NCI-H2196 treated with DMSO at 0.1 percent for 48 hours (cell line): ENCODE results near the gene TAS2R40.
A peak's percentile ranks its signal among the peaks of the same experiment; 100 is the strongest.
"Not testable (repeated sequence)": the region's sequence is repeated elsewhere in the genome, so short reads cannot be mapped to it uniquely, and the experiment has no call there.

Experiments used
- DNase-seq: peaks from one replicate; lab custom pipeline; 2025; ENCODE audit not compliant: unreplicated experiment; lab: John Stamatoyannopoulos, UW

Gene TAS2R40

DNA sequence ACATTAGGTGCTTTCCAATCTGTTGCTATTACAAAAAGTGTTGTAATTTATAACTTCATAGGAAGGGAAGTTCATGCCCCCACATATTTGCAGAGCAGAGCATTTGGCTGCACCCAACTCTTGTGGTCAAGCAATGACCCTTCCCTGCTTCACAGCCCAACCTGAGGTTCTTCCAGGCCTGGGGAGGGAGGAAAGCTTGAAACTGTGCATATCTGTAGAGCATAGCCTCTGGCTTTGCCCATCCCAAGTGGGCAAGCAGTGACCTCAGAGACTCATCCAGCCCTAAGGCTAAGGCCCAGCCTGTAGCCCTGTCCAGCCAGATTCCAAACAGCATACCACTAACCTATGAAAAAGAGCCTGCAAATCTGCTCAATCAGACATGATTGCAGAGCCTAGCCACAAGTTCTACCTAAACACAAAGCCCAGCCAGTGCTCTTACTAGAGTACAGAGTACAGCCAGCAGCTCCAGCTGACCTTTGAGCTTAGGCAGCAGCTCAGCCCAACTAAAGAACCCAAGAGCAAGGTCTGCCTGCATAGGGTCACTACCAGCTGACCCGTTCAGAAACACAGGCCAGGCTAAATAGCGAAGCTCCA is 27.0 kb downstream of the TAS2R40 start:
- no peak for DNase-seq

DNA sequence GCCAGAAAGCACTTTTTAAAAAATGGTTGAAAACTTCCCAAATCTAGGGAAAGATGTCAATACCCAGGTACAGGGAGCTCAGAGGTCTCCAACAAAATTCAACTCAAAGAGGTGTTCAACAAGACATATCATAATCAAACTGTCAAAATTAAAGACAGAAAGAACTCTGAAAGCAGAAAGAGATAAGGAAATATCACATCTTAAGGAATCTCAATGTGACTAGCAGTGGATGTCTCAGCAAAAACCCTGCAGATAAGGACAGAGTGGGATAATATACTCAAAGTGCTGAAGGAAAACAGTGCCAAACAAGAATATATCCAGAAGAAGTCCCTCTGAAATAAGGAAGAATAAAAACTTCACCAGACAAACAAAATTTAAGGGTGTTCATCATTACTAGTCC is 28.4 kb downstream of the TAS2R40 start:
- no peak for DNase-seq

GRCh38 chr7:143250822-143251221 is 29.0 kb downstream of the TAS2R40 start:
- no peak for DNase-seq

- no peak for DNase-seq
Measured at GRCh38 chr7:143252006-143252405, 30.2 kb downstream of the TAS2R40 start.

- no peak for DNase-seq
Measured at GRCh38 chr7:143255564-143255963, 33.7 kb downstream of the TAS2R40 start.

DNA sequence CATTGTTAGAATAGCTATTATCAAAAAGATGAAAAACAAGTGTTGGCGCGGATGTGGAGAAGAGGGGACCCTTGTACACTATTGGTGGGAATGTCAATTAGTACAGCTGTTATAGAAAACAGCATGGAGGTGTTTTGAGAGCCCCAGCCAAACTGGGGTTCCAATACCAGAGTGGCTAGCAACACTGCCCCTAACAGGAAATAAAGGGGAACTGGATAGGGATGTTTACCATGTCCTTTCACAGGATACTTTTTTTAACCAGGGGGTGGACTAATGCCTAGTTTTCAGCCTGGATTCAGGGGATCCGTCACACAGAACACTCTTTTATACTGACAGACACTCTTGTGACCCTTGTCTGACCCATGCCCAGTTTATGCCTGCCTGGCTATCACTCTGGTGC is 34.5 kb downstream of the TAS2R40 start:
- no peak for DNase-seq

- DNase-seq = no peak
Measured at GRCh38 chr7:143256932-143257331, 35.1 kb downstream of the TAS2R40 start.

DNA sequence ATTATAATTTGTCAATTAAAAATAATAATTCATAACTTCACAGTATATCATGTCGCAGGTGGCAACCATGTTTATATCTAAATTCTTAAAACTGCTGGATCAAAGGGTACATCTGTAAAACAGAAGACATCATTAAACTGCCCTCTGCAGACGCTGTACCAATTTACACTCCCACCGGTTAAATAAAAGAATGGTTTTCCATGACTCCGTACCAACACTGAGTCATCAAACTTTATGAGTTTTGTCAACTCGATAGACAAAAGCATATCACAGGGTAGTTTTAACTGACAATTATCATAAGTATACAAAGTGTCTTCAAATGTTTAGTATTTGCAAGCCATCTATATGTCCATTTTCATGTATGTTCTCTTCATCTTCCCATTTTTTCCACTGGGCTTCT is 35.7 kb downstream of the TAS2R40 start:
- no peak for DNase-seq

- DNase-seq = no peak
Measured at GRCh38 chr7:143258831-143259230, 37.0 kb downstream of the TAS2R40 start.

DNA sequence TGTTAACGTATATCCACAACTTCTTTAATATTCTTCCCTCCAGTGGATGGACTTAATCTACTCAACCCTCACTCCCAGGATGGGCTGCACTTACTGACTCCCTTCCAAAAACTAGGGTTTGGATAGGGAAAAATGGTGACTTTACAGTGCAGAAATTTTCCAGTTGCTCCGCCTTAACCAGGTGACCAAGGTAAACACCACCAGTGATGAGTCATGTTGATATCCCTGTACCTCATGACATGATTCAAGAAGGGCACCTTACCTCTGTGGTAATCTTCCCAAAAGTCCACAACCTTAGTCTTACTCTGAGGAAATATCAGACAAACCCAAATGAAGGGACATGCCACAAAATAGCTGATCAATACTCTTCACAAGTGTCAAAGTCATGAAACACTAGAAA is 37.9 kb downstream of the TAS2R40 start:
- no peak for DNase-seq

DNA sequence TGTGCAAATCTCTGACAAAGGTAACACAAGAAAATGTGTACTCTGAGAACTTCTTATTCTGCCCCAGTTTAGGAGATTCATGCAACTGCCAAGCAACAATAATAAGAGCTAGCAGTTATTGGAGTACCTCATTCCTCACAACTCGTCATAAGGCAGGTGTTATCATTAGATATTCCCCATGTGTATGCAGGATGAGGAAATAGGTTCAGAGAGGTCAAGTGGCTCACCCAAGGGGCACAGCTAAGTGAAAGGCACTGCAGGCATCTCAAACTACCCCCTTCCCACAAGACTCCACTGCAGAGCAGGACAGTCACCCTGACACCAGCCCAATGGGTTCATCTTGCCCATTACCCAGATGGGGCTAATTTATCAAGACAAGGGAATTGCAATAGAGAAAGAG is 40.1 kb downstream of the TAS2R40 start:
- no peak for DNase-seq

DNA sequence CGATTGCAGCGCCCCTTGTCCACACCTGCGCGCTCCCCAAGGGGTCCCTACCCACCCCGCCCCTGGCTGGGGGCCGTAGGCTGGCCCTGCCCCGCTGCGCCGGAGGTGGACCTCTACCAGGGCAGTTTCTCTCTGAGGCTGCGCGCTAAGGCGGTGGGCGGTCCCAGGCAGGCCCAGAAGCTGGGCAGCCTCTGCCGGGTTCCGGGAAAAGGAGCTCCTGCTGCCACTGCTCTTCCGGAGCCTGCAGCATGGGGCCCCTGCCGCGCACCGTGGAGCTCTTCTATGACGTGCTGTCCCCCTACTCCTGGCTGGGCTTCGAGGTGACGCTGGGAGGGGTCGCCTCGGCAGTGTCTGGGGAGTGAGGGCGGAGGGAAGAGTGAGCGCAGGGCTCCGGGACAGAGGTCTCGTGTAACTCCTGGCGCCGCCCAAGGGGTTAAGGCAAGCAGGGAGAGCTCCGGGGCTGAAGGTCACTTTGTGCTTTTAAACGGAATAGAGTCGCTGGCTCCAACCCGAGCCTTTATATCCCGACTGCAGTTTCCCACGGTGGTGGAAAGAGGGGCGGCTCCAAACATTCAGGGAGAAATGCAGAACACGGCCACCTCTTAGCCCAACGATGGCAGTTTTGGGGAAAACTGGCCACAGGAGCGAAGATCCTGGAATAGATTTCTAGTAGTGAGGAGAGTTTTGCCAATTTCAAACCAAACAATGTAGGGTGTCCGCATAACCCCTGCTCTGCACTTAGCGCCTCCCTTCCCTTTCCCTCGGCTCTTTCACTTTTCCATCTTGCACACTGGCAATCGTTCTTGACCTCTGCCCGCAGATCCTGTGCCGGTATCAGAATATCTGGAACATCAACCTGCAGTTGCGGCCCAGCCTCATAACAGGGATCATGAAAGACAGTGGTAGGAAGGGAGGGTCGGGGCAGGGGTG is 41.7 kb downstream of the TAS2R40 start, which contains the start of gene GSTK1:
Gene GSTK1, plus strand, starts transcription at position 176 of the 930 bp plus-strand sequence. Its CDS starts 73 bp downstream, at position 249.
- DNase-seq = peak; percentile 53

DNA sequence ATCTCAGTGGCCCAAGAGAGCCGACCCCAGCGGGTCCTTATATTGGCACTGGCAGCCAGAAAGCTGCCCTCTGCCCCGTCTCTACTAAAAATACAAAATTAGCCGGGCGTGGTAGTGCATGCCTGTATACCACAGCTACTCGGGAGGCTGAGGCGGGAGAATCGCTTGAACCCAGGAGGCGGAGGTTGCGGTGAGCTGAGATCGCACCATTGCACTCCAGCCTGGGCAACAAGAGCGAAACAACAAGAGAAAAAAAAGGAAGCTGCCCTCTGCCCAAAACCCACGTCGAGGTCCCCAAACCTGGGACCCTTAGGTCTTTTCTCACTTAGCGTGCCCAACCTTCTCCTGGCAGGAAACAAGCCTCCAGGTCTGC is 42.3 kb downstream of the TAS2R40 start:
- not testable (repeated sequence) for DNase-seq

DNA sequence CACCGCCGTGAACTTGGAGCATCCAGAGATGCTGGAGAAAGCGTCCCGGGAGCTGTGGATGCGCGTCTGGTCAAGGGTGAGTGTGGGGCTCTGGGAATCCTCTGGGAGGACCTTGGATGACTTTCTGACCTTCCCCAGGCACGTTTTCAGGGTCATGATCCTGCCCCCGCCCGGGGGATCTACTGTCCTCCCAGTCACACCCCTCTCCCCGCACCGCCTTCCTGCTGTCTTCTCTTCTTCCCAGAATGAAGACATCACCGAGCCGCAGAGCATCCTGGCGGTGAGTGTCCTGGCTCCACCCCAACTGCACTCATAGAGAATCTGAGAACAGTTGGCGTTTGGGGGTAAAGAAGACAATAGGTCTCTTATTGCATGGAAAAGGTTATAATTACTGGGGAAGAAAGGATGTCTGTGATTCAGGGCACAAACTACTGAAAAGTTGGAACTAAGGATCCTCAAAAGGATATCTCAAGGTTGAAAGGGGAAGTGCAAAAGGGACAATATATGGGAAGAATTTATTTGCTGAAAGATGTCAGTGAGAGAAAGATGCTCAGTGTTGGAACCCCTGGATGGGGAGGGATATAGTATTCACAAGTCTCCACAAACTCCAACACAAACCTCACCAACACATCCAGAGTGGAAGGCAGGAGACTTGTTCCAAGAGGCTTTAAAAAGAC is 43.3 kb downstream of the TAS2R40 start:
- no peak for DNase-seq

DNA sequence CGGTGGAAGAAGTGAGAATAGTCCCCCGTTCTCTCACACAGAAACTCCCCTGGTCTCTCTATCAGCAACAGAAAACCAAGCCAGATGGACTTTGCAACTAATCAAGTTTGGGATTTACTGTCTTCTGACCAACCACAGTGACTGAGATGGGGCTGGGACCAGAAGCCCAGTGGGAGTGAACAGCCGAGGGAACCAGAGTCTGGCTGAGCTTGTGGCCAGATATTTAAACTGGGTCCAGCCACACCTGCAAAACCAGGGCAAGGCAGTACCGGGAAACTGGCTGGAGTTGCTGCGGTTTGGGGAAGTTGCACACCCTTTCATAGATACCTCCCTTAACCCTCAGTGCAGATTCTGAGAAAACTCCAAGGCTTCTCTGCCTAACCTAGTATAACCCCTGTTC is 47.4 kb downstream of the TAS2R40 start:
- DNase-seq = no peak

DNA sequence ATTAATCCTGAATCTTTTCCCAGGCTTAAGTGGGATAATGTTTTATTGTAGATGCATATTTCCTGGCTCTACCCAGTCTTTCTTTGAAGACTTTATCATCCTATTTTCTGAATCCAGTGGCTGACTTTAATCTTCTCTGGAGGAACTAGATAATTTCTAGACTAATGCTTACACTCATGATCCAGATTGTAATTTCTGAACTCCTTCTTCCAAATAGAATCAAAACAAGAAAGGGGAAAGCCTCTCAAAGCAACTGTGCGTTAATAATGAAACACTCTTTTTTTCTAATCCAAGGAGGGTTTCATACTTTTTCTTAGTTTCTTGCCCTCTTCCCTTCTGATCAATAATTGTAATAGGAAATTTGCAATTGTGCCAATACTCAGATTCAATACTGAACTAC is 49.4 kb downstream of the TAS2R40 start:
- DNase-seq = no peak
